Renal pelvis (tissue), 4 donors: ENCODE measurements around the gene CENPM. TPM values are rescaled to one million over a fixed set of nuclear protein-coding genes. Genes with fewer than 3 reads are reported as not detected.

Experiments used
- DNase-seq: peaks from one replicate; pipeline ENCODE4 v3.0.0-alpha.2; 2013
- polyA plus RNA-seq, 3 donors: library from polyadenylated mRNA; unstranded; fragments of 120-200 nt; gene quantifications; one replicate each; pipeline ENCODE4 v1.2.1, GENCODE V29; 2013; ENCODE audit not compliant: insufficient read length in 3 of 3

The CENPM gene
- polyA plus RNA-seq, 3 donors = 13.8 to 18.5 (median 18.2) TPM

- no peak for DNase-seq
Measured at GRCh38 chr22:41915786-41916493, 31.0 kb downstream of the CENPM start.

GRCh38 chr22:41915035-41915785, 31.7 kb downstream of the CENPM start, which contains the start of gene SHISA8:
Gene SHISA8 (minus strand): TSS chr22:41915074. CDS start chr22:41914667, 407 bp downstream.
- peak; percentile 73 for DNase-seq

- no peak for DNase-seq
Measured at GRCh38 chr22:41914611-41915034, 32.3 kb downstream of the CENPM start.

- DNase-seq = peak; percentile 50
Measured at GRCh38 chr22:41913842-41914534, 33.0 kb downstream of the CENPM start.

GRCh38 chr22:41913040-41913719, 33.8 kb downstream of the CENPM start:
- no peak for DNase-seq

- DNase-seq = no peak
Measured at GRCh38 chr22:41912338-41913039, 34.5 kb downstream of the CENPM start.

GRCh38 chr22:41911001-41911611, 35.8 kb downstream of the CENPM start:
- DNase-seq = no peak

GRCh38 chr22:41910050-41911000, 36.6 kb downstream of the CENPM start:
- DNase-seq = no peak

GRCh38 chr22:41909310-41910049, 37.5 kb downstream of the CENPM start:
- DNase-seq = no peak

GRCh38 chr22:41908411-41909309, 38.3 kb downstream of the CENPM start:
- DNase-seq = no peak

- DNase-seq = no peak
Measured at GRCh38 chr22:41907436-41908401, 39.2 kb downstream of the CENPM start.

- DNase-seq = no peak
Measured at GRCh38 chr22:41906822-41907221, 40.1 kb downstream of the CENPM start.

- DNase-seq = no peak
Measured at GRCh38 chr22:41905411-41906202, 41.3 kb downstream of the CENPM start.

GRCh38 chr22:41904450-41905410, 42.2 kb downstream of the CENPM start:
- DNase-seq = no peak
